ENCODE measurements around the gene ROGDI.

The ROGDI gene

DNA sequence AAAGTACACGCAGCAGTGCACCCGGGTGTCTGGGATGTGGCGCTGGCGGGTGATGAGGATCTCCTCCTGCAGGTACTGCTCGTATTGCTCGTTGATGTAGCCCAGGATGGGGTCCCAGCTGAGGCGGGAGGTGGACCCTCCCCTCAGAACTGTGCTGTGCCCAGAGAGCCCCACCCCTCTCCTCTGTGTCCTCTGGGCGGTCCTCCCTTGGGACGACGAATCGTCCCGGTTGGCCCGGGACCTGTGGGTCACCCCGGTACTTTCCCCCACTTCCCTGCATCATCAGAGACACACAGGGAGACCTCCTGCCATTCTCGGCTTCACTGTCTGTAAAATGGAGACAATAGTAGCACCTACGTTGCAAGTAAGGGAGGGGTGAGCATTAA, 18.5 kb downstream of the ROGDI start:
- H3K27ac ChIP-seq: no peak overlapping the region
- TF ChIP-seq, protein P1, sequence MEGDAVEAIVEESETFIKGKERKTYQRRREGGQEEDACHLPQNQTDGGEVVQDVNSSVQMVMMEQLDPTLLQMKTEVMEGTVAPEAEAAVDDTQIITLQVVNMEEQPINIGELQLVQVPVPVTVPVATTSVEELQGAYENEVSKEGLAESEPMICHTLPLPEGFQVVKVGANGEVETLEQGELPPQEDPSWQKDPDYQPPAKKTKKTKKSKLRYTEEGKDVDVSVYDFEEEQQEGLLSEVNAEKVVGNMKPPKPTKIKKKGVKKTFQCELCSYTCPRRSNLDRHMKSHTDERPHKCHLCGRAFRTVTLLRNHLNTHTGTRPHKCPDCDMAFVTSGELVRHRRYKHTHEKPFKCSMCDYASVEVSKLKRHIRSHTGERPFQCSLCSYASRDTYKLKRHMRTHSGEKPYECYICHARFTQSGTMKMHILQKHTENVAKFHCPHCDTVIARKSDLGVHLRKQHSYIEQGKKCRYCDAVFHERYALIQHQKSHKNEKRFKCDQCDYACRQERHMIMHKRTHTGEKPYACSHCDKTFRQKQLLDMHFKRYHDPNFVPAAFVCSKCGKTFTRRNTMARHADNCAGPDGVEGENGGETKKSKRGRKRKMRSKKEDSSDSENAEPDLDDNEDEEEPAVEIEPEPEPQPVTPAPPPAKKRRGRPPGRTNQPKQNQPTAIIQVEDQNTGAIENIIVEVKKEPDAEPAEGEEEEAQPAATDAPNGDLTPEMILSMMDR (IDR thresholded peaks at IDR 0.05): no peak
- DNase-seq (ENCODE audit: low spot score): no peak
- H3K4me3 ChIP-seq: no peak overlapping the region

GRCh38 chr16:4783251-4783950, 19.0 kb downstream of the ROGDI start:
- Histone ChIP-seq H3K27ac (no peak overlapping the region), H3K4me3 (no peak overlapping the region)
- TF ChIP-seq, protein P1 (IDR thresholded peaks at IDR 0.05): no peak
- no peak for DNase-seq (ENCODE audit: low spot score)

GRCh38 chr16:4780235-4780634, 22.2 kb downstream of the ROGDI start:
- no peak for DNase-seq (ENCODE audit: low spot score)
- TF ChIP-seq, protein P1 (IDR thresholded peaks at IDR 0.05): no peak
- Histone ChIP-seq H3K4me3 (no peak overlapping the region), H3K27ac (no peak overlapping the region)

GRCh38 chr16:4778050-4778392, 24.4 kb downstream of the ROGDI start:
- Histone ChIP-seq H3K27ac (no peak overlapping the region), H3K4me3 (no peak overlapping the region)
- DNase-seq (ENCODE audit: low spot score): no peak
- TF ChIP-seq, protein P1 (IDR thresholded peaks at IDR 0.05): no peak

DNA sequence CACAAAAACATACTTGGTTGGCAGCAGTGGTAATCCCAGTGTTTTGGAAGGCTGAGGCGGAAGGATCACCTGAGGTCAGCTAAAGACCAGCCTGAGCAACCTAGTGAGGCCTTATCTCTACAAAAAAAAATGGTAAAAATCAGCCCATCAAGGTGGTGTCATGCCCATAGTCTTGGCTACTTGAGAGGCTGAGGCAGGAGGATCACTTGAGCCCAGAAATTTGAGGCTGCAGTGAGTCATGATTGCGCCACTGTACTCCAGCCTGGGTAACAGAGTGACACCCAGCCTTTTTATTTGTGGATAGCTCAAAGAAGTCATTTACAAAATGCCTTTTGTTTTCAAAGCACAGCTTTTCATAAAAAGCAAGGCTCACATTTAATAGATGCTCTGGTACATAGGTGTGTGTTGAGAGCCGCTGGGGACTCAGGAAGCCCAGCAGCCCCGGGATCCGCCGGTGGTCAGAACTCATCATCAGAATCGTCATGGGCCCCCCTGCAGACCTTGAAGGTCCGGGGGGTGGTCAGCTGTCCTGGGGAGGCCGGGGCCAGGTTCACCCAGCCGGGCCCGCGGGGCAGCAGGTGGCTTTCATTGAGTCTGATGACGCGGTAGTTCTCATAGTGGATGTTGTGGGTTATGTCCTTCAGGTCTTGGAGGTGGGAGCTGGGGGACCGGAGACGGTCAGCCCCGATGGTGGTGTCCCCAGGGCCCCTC, 24.9 kb downstream of the ROGDI start:
- TF ChIP-seq, protein P1 (IDR thresholded peaks at IDR 0.05): no peak
- DNase-seq (ENCODE audit: low spot score): no peak
- H3K4me3 ChIP-seq: no peak overlapping the region
- H3K27ac ChIP-seq: no peak overlapping the region

GRCh38 chr16:4776141-4776705, 26.2 kb downstream of the ROGDI start:
- Histone ChIP-seq H3K27ac (no peak overlapping the region), H3K4me3 (no peak overlapping the region)
- DNase-seq (ENCODE audit: low spot score): no peak
- TF ChIP-seq, protein P1 (IDR thresholded peaks at IDR 0.05): no peak

GRCh38 chr16:4775005-4775404, 27.4 kb downstream of the ROGDI start:
- TF ChIP-seq, protein P1 (IDR thresholded peaks at IDR 0.05): no peak
- H3K27ac ChIP-seq: no peak overlapping the region
- no peak for DNase-seq (ENCODE audit: low spot score)
- no peak overlapping the region for H3K4me3 ChIP-seq

All from coronary artery (tissue), 2 donors.